ENCODE measurements around the gene TMEM87B.

TMEM87B gene, protein sequence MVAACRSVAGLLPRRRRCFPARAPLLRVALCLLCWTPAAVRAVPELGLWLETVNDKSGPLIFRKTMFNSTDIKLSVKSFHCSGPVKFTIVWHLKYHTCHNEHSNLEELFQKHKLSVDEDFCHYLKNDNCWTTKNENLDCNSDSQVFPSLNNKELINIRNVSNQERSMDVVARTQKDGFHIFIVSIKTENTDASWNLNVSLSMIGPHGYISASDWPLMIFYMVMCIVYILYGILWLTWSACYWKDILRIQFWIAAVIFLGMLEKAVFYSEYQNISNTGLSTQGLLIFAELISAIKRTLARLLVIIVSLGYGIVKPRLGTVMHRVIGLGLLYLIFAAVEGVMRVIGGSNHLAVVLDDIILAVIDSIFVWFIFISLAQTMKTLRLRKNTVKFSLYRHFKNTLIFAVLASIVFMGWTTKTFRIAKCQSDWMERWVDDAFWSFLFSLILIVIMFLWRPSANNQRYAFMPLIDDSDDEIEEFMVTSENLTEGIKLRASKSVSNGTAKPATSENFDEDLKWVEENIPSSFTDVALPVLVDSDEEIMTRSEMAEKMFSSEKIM

GRCh38 chr2:112054847-112055729 is at the start of gene TMEM87B:
TSS of gene TMEM87B (plus strand) at chr2:112055269. CDS start at chr2:112055592, 323 bp downstream.
- peak; percentile 82 to 90 for DNase-seq

DNA sequence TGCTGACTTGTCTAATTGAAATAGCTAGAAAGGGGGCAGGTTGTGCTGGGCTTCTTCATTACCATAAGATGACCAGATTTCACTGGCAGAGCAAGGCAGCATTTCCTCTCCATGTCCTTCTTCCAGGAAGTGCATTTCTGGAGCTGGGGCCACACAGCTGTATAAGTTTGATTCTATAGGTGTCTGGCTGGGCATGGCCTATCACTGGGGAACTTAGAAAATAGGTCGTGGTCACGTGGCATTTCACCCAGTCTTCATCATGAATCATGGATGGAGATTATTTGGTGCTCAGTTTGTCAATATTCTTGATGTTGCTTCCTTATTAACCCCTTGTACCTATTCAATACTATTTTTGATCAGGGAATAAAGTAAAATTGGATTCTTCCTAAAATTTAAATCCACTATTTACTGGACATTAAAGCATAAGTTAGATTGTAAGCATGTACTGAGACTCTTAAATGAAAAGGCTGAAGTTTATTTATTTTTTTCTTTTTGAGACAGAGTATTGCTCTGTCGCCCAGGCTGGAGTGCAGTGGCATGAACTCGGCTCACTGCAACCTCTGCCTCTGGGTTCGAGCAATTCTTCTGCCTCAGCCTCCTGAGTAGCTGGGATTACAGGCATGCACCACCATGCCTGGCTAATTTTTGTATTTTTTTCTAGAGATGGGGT is 49.5 kb upstream of the TMEM87B start:
- no peak for DNase-seq

DNA sequence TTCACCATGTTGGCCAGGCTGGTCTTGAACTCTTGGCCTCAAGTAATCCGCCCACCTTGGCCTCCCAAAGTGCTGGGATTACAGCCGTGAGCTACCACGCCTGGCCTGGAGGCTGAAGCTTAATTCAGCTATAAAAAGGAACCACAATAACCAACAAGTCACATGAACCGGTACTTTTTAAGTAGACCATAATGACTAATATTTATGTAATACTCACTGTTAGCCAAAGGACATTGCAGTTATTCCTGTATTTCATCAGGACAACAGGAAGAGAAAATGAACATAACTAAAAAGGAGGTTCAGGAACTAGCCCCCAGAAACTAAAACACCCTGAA is 49.0 kb upstream of the TMEM87B start:
- no peak for DNase-seq

DNA sequence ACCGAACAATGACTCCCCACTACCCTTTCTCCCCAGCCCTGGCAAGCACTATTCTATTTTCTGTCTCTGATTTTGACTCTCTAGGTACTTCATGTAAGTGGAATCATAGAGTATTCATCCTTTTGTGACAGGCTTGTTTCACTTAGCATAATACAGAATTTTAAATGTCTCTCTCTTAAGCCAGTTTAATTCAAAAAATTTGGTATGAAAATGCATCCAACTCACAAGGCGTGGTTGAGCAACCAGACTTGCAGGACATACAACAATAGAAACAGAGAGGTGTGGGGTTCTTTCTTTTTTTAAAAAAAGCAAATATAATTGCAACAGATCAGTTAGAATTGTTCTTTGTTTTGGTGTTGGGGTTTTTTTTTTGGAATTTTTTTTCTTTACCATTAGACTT is 47.6 kb upstream of the TMEM87B start:
- no peak for DNase-seq

DNA sequence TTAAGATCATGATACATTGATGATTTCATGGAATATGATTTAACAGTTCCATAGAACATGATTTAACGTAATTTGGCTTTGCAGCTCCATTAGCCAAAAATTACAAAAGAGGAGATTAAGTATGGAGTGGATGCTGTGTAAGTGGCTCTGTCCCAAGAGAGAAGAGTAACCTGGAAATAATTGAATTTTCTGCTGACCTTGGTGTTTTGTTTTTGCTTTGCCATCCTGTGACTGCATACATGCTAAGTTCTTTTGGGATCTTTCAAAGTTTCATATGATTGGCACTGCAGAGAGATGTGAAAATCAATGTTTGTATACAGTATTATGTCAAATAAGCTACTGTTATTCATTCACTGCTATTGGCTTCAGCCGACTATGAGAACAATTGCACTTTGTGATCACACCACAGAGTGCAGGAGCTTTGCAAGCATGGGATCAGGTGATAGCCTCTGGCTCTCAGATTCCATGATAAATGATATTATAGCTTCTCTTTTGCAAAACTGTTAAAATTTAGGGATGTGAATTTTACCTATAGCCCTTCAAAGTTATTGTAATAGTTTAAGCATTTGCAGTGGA is 46.1 kb upstream of the TMEM87B start:
- no peak for DNase-seq

GRCh38 chr2:112010751-112011150 is 44.3 kb upstream of the TMEM87B start:
- DNase-seq, result no peak

DNA sequence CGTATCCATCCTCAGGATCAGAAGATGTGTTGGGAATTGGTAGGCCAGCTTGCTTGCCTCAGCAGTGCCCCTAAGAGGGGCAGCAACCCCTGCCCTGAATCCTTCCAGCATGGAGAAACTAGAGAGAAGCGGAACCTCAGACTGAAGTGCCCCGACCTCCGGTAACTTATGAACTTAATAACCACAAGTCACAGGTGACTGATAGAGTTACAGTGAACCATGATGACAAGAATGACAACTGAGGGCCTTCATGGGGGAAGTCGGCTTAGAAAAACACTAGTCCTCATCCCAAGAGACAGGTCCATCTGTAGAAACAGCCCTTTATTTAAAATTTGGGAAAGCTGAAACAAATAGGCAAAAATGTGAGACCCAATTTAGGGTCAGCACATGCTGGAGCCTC is 42.5 kb upstream of the TMEM87B start:
- DNase-seq, result no peak

DNA sequence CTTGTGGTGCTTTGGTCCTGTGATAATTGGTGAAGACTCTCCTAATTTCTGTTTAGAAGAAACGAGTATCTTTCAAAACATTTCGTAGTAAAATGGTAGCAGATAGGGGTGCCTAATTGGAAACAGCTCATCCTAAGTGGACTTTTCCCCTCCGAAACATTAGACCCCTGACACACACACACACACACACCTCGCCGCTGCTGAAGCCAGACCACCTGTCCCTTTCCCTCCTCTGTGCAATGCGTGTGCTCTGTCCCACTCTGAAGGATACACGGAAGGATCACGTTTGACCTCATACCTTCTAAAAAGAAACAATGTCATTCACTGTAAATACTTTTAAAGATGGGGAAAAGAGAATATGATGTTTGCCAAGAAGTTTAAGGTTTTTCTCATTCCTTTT is 36.2 kb upstream of the TMEM87B start:
- DNase-seq, result no peak

DNA sequence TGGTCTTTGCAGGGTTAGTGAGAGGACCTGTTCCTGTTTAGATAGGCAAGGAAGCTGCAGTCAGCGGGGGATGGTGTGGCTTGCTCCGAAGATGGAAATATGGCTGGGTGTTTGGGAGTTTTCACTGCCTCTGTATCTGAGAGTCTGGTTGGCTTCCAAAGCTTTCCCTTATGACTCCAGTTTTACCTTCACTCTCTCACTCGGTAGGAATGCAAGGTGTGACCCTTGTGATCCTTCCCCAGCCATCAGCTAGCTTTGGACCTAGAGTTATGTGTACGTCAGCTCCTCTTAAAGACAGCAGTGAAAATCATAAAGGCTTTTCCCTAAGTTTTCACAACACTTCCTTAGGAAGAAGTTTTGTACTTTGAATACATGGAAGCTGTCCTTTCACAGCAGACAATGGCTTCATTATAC is 35.5 kb upstream of the TMEM87B start:
- no peak for DNase-seq

DNA sequence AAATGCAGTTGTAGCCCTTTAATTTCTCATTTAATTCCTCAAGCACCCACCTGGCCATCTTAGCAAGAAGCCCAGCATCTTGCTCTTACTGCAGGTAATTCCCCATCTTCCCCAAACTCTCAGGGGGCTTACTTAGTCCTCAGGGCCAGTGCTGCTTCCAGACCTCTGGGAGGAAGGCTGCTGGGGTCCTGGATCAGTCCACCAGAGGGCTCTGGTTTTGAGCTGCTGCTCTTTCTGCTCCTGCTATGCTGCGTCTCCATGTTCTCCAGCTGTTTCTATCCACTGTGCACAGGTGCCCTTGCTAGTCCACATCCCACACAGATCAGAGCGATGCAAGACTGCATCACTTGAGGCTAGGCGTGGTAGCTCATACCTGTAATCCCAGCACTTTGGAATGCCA is 34.5 kb upstream of the TMEM87B start:
- DNase-seq, result peak in 1 of 2 experiments; percentile 6

GRCh38 chr2:112021290-112021689 is 33.8 kb upstream of the TMEM87B start:
- no peak for DNase-seq

DNA sequence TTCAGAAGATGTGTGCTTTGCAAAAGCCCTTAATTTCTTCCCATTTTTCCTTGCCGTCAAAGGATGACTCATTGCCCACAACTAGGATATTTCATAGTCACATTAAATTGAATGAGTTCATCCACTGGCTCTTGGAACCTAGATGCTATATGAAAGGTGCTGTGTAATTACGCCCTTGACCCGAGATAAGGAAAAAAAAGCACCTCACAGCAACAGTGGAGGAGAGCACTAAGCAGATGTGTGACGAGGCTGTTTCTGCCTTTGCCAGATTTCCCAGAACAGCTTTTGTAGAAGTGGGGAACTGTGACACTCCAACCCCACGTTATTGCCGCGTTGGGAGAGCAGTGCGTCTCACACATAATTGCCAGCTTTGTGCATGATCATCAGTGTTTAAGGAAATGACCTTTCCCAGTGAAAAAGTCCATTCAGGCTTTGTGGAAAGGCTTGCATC is 33.3 kb upstream of the TMEM87B start:
- DNase-seq, result no peak

DNA sequence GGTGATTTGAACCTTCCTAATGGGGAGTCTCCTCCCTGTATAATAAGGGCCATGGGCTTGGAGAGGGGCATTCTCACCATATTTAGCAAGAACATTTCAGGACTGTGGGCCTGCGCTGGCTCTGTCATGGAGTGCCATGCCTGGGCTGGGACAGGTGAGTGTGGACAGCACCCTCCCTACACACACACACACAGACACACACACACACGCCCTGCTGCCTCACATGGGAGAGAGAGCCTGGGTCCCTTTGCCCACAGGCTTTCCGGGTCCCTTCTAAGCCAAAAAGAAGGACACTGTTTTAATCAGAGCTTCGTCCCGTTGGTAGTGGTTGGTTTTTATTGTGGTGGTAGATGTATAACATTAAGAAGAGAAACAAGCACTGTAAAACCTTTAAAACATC is 31.4 kb upstream of the TMEM87B start:
- DNase-seq, result no peak

DNA sequence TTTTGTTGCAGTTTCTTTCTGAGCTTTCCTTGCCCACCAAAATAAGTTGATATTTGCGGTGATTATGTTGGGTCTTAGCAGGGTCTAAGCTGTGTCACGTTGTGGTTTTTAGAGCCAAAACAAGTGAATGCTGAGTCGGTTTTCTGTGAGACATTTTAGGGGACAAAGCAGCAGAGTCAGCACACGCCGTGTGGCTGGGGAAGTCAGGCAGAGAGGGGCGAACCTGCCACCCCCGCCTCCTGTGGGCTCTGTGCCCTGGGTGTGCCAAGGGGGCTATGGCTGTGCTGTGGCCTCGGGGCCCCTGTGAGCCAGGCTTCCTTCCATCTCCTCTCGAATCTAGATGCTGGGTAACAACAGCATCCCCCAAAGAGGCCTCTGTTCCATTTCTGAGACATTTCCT is 30.8 kb upstream of the TMEM87B start:
- no peak for DNase-seq

DNA sequence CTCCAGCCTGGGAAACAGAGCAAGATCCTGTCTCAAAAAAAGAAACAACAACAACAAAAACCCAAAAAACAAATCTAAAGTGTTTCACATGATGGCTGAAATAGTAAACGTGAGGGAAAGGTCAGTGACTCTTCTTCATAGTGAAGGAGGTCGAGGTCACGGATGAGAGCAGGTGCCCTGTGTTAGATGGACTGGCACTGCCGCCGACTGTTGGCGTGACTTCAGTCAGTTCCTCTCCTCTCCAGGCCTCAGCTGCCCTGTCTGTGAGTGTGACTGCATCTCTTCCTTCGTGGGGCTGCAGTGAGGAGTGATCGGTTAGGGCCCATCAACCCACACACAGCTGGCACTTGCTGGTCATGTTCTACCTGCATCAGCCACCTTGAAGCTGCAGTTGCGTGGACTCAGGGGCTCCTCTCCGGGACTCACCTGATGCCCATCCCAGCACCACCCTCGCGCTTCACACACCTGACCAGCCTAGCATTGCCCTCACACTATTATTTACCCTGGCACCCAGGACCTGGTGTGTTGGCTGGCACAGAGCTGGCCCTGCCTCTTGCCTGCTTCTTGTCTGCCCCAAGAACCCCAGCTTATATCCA is 30.1 kb upstream of the TMEM87B start:
- no peak for DNase-seq

- DNase-seq, result no peak
These were observed 28.6 kb upstream of the TMEM87B start for GRCh38 chr2:112026509-112026908.

- no peak for DNase-seq
These were observed 27.3 kb upstream of the TMEM87B start for GRCh38 chr2:112027767-112028166.

DNA sequence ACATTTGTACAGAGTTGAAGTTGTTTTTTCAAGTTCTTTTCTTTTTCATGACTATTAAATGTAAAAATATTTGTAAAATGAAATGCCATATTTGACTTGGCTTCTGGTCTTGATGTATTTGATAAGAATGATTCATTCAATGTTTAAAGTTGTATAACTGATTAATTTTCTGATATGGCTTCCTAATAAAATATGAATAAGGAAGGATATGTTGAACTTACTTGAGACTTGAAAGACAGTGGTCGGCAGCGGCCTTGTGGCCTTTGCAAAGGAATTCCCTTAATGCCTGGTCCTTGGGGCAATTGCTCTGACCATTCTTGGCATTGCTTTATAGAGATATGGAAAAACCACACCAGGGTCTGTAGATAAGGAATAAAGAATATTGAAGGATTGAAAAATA is 25.9 kb upstream of the TMEM87B start:
- no peak for DNase-seq

- DNase-seq, result peak; percentile 92 to 93
These were observed 23.4 kb upstream of the TMEM87B start for GRCh38 chr2:112031473-112032223.

- peak; percentile 92 to 93 for DNase-seq
These were observed 22.9 kb upstream of the TMEM87B start for GRCh38 chr2:112032224-112032586.

DNA sequence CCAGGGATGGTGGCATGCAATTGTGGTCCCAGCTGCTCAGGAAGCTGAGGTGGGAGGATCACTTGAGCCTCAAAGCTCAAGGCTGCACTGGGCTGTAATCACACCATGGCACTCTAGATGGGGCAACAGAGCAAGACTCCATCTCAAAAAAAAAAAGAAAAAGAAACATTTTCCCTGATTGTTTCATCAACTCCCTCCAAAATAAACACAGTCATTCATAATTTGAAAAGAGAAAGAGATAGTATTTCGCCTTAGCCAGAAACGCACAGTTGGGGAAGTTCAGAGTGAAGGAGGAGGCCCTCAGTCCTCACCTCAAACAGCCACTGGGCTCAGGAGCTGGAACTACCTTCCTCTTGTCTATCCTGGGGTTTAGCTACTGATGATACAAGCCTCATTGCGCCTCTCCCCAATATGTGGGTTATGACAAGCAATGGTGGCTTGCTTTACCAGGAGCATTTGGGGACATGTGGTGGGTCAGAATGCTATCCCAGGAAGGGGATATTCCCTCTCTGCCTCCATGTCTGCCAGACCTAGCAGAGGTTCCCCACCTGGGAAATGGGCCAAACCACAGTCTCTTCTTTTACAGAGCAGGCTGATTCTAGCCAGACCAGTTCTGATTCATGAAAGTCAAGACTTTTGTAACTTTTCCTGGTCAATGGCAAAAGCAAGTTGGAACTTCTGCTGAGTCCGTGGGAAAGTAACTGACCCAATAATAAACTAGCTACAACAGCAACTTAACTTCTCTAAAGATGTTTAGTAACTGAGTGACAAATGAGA is 22.2 kb upstream of the TMEM87B start:
- DNase-seq, result peak in 1 of 2 experiments; percentile 47

Measured in NCI-H524 (cell line).